Muscle of leg (tissue), 11 donors: ENCODE data around the gene RPTOR. TPM values are rescaled to one million over a fixed set of nuclear protein-coding genes. Genes with fewer than 3 reads are reported as not detected.
"Not testable (repeated sequence)": the region's sequence is repeated elsewhere in the genome, so short reads cannot be mapped to it uniquely, and the experiment has no call there.

Experiments used
- DNase-seq: peaks from one replicate; pipeline ENCODE4 v3.0.0; 2013
- H3K27ac ChIP-seq: one replicate; pipeline ENCODE4 v1.5.1; 2013; ENCODE audit warnings: mild to moderate bottlenecking, low read length, control low read depth
- H3K27me3 ChIP-seq: one replicate; pipeline ENCODE4 v1.6.1; 2013; ENCODE audit warnings: low read length; ENCODE audit not compliant: control insufficient read depth, insufficient read depth
- H3K36me3 ChIP-seq: one replicate; pipeline ENCODE4 v1.6.1; 2013; ENCODE audit warnings: low read length; ENCODE audit not compliant: control insufficient read depth, insufficient read depth
- H3K4me1 ChIP-seq: one replicate; pipeline ENCODE4 v1.6.1; 2013; ENCODE audit warnings: low read length; ENCODE audit not compliant: control insufficient read depth, insufficient read depth
- H3K4me3 ChIP-seq: one replicate; pipeline ENCODE4 v1.5.1; 2013; ENCODE audit warnings: low read length, control low read depth
- H3K9me3 ChIP-seq: replicated peaks from 2 replicates; pipeline ENCODE4 v1.6.1; 2013; ENCODE audit warnings: low read depth, low read length; ENCODE audit not compliant: control insufficient read depth
- WGBS: methylation state at CpG from one replicate; pipeline ENCODE4 v1.1.5; 2013; ENCODE audit warnings: missing lambda C conversion rate; ENCODE audit not compliant: insufficient coverage; 5-methylcytosine and 5-hydroxymethylcytosine counted together
- polyA plus RNA-seq, 8 donors: library from polyadenylated mRNA; unstranded; fragments of 120-200 nt; gene quantifications; one replicate each; pipeline versions ENCODE4 v1.2.1 to v1.2.3, GENCODE V29; 2013; ENCODE audit warnings: inconsistent platforms in 1 of 8, low replicate concordance in 1 of 8; ENCODE audit not compliant: insufficient read length in 8 of 8, insufficient read depth in 1 of 8
- total RNA-seq: library from RNA; stranded (reverse); fragments of 120-200 nt; gene quantifications from one replicate; pipeline ENCODE4 v1.2.4, GENCODE V29; 2013

Gene RPTOR
- total and polyA plus RNA-seq, 9 donors, result 17.3 to 23.7 (median 20.0) TPM

DNA sequence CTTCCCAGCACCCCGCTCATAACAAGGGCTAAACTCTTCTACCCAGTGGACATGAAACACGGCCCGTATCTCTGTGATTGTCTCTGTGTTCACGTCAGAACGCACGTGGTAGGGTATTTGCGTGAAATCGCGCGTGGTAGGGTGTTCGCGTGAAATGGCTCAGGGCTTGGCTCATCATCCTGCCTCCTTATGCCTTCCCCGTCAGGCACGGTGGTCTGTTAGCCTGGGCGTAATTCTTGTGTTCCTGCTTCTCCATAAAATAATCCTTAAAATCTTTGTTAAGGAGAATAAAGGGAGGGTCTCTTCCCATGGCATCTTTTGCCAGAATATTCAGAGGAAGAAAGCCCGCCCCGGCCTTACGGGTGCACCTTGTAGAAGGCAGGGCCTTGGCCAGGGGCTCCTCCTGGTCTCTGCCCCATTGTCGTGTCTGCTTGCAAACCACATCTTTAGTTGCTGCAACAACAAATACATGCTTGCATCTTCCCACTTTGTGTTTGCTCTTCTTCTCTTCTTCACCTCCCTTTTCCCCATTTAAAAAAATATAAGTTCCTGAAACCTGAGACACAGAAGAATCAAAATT, 330.3 kb downstream of the RPTOR start:
- 96% methylated on average over 16 of the region's 19 CpGs for WGBS
- no peaks in the 10 kb centered on the region for H3K27me3 ChIP-seq
- H3K4me3 ChIP-seq, result no peak overlapping the region
- H3K36me3 ChIP-seq, result peaks cover 2% of the 10 kb centered on the region
- no peak overlapping the region for H3K27ac ChIP-seq
- H3K4me1 ChIP-seq, result peaks cover 33% of the 10 kb centered on the region
- DNase-seq, result no peak
- H3K9me3 ChIP-seq, result no peaks in the 10 kb centered on the region

- H3K4me1 ChIP-seq, result peaks cover 39% of the 10 kb centered on the region
- H3K27me3 ChIP-seq, H3K4me3 ChIP-seq, H3K9me3 ChIP-seq, H3K27ac ChIP-seq, DNase-seq, H3K36me3 ChIP-seq: not testable (repeated sequence)
- 94% methylated on average over 23 of the region's 29 CpGs for WGBS
Measured at GRCh38 chr17:80875480-80875995, 330.9 kb downstream of the RPTOR start.

- H3K27ac ChIP-seq, H3K36me3 ChIP-seq, H3K27me3 ChIP-seq, H3K4me3 ChIP-seq, H3K9me3 ChIP-seq, DNase-seq: not testable (repeated sequence)
- WGBS, result 98% methylated on average over 36 of the region's 39 CpGs
- H3K4me1 ChIP-seq, result peaks cover 41% of the 10 kb centered on the region
Measured at GRCh38 chr17:80876456-80876949, 331.9 kb downstream of the RPTOR start.

DNA sequence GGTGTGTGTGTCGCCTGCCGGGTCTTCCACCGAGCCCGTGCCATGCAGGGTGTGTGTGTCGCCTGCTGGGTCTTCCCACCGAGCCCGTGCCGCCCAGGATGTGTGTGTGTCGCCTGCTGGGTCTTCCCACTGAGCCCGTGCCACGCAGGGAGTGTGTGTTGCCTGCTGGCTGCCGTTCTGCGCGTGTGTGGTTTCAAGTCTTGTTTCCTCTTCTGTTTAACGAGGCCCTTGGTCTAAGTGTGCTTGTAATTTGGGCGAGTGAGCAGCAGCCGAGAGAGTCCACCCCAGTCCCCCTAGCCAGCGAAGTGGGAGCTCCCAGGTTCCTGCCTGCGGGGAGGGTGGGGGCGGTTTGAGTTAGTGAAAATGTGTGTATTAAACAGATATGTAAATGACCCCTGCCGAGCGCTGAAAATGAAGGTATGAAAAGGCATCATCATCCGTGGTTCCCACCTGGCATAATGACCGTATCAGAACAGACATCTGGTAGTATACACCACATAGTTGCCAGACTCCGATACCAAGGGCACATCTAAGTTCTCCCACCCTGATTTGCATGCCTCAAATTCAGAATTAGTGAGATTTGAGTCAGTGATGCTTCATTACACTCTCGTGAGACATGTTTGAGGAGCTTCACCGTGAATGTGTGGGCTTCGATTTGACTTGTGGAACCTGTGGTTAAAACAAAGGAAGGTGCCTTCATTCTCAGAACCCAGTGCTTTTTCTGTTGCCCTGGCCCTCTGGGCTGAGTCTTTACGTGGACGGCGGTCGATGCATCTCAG, 332.5 kb downstream of the RPTOR start:
- WGBS, result 77% methylated on average over 28 of the region's 32 CpGs
- H3K4me1 ChIP-seq, result peaks cover 41% of the 10 kb centered on the region

DNA sequence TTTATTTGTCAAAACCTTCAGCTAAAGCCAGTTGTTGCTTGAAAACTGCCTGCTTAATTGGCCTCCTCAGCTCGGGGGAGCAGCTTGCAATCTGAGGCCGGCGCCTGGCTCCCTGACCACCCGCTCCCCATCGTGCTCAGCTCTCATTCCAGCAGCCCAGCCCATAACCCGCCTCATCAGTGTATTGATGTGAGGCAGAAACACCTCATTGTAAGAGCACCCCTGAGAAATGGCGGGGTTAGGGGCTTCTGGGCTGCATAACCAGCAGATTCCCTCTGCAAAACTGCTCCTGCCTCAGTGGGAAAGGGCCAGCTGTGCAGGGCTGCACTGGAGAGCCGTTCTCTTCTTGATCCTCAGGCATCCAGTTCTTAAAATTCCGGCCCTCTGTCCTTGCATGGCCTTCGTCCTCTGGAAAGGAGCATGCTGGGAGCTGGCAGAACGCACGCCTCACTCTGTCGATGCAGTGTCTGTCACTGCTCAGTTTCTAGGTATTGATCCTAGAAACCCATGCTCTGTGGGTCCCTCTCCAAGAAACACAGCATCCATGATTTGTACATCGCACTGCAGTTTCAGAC, 333.2 kb downstream of the RPTOR start:
- Histone ChIP-seq H3K36me3 (peaks cover 14% of the 10 kb centered on the region), H3K27me3 (no peaks in the 10 kb centered on the region), H3K9me3 (no peaks in the 10 kb centered on the region), H3K27ac (no peak overlapping the region), H3K4me3 (no peak overlapping the region), H3K4me1 (peaks cover 34% of the 10 kb centered on the region)
- 54% methylated on average over 9 of the region's 14 CpGs for WGBS
- DNase-seq, result peak; percentile 53

More for the DNA sequence above, 332.5 kb downstream of the RPTOR start:
- DNase-seq, result no peak
- Histone ChIP-seq H3K36me3 (peaks cover 10% of the 10 kb centered on the region), H3K9me3 (no peaks in the 10 kb centered on the region), H3K27me3 (no peaks in the 10 kb centered on the region), H3K4me3 (no peak overlapping the region), H3K27ac (no peak overlapping the region)

DNA sequence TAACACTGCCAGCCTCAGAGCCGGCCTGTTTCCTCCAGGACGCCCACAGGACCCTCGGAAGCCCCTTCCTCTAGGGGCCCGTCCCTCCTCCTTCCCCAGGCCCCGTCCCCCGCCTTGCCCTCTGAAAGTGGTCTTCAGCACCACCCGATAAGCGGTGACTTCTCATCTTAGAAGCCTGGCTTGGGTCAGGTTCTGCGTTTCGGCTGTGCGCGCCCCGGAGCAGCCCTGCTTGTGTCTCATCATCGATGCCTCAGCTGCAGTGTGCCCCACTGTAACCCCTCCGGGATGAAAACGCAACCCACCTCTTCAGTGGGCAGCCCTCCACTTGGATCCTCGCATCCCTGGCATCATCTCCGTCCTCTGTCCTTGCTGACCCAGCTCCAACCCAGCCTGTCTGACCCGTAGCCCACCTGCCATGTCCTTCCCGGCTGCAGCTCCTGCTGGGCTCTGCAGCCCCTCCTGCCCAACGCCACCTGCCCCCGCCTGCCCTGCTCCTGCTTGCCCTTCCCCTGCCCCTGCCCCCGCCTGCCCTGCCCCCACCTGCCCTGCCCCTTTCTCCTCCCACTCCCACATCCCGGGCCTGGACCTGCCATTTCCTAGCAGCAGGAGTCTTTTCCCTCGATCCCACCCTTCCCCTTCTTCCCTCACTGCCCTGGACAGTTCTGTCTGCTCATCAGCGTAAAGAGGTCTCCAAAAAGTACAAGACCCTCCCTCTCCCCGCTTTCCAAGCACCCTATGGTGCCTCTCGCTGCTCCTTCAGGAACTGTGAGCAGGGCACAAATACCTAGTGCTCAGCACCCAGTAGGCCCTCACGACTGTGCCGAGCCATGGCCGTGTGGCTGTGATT, 334.5 kb downstream of the RPTOR start:
- peaks cover 23% of the 10 kb centered on the region for H3K4me1 ChIP-seq
- H3K4me3 ChIP-seq, result no peak overlapping the region
- H3K27me3 ChIP-seq, result no peaks in the 10 kb centered on the region
- WGBS, result 87% methylated on average over 31 of the region's 31 CpGs
- H3K36me3 ChIP-seq, result peaks cover 24% of the 10 kb centered on the region
- no peak for DNase-seq
- H3K27ac ChIP-seq, result no peak overlapping the region
- H3K9me3 ChIP-seq, result no peaks in the 10 kb centered on the region

- Histone ChIP-seq H3K27me3 (no peaks in the 10 kb centered on the region), H3K4me1 (peaks cover 23% of the 10 kb centered on the region), H3K9me3 (no peaks in the 10 kb centered on the region), H3K4me3 (no peak overlapping the region), H3K27ac (no peak overlapping the region), H3K36me3 (peaks cover 32% of the 10 kb centered on the region)
- 65% methylated on average over 26 of the region's 35 CpGs for WGBS
- no peak for DNase-seq
Measured at GRCh38 chr17:80879723-80880647, 335.3 kb downstream of the RPTOR start.

- no peak overlapping the region for H3K4me3 ChIP-seq
- 80% methylated on average over 1 of the region's 11 CpGs for WGBS
- H3K9me3 ChIP-seq, result no peaks in the 10 kb centered on the region
- H3K27ac ChIP-seq, result no peak overlapping the region
- peaks cover 23% of the 10 kb centered on the region for H3K4me1 ChIP-seq
- DNase-seq, result no peak
- H3K27me3 ChIP-seq, result no peaks in the 10 kb centered on the region
- H3K36me3 ChIP-seq, result peaks cover 34% of the 10 kb centered on the region
Measured at GRCh38 chr17:80880648-80880985, 336.0 kb downstream of the RPTOR start.

GRCh38 chr17:80881306-80881705, 336.7 kb downstream of the RPTOR start:
- H3K4me1 ChIP-seq, result peaks cover 23% of the 10 kb centered on the region
- H3K9me3 ChIP-seq, result no peaks in the 10 kb centered on the region
- no peak overlapping the region for H3K4me3 ChIP-seq
- no peaks in the 10 kb centered on the region for H3K27me3 ChIP-seq
- no peak overlapping the region for H3K27ac ChIP-seq
- H3K36me3 ChIP-seq, result peaks cover 37% of the 10 kb centered on the region
- DNase-seq, result no peak
- 84% methylated on average over 8 of the region's 13 CpGs for WGBS
